ENCODE results near the gene RAB15.

Gene RAB15

DNA sequence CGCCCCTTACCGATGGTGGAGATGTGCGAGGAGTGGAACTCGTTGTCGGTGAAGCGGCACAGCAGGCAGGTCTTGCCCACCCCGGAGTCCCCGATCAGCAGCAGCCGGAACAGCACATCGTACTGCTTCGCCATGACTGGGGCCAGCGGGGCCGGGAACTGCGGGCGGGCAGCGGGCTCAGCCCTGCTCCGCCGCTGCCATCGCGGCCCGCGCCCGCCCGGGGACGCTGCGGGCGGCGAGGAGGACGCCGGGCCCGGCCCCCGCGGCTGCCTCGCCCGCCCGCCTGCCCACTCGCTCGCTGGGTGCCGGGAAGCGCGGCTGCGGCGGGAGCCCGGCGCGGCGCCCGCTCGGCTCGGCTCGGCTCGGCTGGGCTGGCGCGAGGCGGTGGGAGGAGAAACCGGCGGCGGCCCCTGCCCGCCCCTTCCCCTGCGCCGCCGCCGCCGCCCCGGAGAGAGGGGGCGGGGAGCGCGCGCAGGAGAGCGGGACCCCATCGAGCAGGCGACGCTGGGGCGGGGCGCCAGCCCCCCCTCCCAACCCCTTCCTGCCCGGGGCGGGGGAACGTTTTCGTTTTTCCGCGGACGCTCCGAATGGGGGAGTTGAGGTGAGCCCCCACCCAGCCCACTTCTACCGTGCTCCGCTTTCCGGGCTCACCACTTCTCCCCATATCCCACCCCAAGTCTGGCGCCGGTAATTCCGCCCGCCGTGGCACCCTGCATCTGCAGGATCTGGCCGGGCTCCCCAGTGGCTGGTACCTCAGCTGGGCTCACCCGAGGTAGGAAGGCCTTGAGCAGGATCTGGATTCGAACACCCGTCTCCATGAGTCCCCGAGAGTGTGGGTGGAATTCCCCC is at the start of gene RAB15:
RAB15 (minus strand) TSS at position 394 of the 849 bp plus-strand sequence; CDS start at position 134, 260 bp downstream.
- Histone ChIP-seq H3K4me3 (ENCODE audit: low read length) (peak within 1 kb of the TSS; percentile 95), H3K4me1 (ENCODE audit: low read length) (peaks cover 8% of the 10 kb centered on the region; the same call in 1 of the 2 replicates), H3K4me2 (ENCODE audit: low read length) (peak within 1 kb of the TSS; percentile 91), H3K79me2 (ENCODE audit: low read length) (no peaks in the 10 kb centered on the region), H3K9ac (ENCODE audit: low read length) (peak within 1 kb of the TSS; percentile 70), H4K20me1 (ENCODE audit: insufficient read depth, low read length) (no peaks in the 10 kb centered on the region), H2AFZ (ENCODE audit: low read depth, low read length) (peak within 1 kb of the TSS; percentile 81), H3K27ac (ENCODE audit: low read length) (no peak within 1 kb of the TSS), H3K27me3 (ENCODE audit: low read depth, low read length) (peaks cover 20% of the 10 kb centered on the region), H3K9me3 (ENCODE audit: insufficient read depth, low read length) (no peaks in the 10 kb centered on the region), H3K36me3 (replicated peaks; ENCODE audit: low read depth, low read length) (no peaks in the 10 kb centered on the region)
- TF ChIP-seq, protein P1, sequence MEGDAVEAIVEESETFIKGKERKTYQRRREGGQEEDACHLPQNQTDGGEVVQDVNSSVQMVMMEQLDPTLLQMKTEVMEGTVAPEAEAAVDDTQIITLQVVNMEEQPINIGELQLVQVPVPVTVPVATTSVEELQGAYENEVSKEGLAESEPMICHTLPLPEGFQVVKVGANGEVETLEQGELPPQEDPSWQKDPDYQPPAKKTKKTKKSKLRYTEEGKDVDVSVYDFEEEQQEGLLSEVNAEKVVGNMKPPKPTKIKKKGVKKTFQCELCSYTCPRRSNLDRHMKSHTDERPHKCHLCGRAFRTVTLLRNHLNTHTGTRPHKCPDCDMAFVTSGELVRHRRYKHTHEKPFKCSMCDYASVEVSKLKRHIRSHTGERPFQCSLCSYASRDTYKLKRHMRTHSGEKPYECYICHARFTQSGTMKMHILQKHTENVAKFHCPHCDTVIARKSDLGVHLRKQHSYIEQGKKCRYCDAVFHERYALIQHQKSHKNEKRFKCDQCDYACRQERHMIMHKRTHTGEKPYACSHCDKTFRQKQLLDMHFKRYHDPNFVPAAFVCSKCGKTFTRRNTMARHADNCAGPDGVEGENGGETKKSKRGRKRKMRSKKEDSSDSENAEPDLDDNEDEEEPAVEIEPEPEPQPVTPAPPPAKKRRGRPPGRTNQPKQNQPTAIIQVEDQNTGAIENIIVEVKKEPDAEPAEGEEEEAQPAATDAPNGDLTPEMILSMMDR (IDR thresholded peaks at IDR 0.05; ENCODE audit: low read depth, low read length) = no peak
- no peak for TF ChIP-seq EZH2phosphoT487 (IDR thresholded peaks at IDR 0.05; ENCODE audit: low read depth)

DNA sequence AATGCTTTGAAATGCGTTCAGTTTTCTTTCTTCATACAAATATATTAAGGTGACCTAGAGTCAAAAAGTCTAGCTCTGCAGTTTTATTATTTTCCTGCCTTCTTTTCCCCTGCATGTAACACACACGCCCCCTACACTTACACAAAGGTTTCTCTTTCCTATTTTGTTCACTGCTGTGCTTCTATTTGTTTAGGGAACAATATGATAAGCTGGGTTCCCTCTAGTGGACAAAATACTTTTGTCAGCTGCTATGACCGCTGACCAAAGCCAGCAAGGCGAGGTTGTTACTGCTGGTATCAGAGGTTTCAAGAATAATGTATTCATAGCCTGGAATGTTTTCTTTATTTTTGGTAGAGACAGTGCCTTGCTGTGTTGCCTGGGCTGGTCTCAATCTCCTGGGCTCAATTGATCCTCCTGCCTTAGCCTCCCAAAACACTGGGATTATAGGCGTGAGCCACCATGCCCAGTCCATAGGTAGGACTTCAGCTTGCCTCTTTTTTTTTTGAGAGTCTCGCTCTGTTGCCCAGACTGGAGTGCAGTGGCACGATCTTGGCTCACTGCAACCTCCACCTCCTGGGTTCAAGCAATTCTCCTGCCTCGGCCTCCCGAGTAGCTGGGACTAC is 47.9 kb upstream of the RAB15 start:
- no peak overlapping the region for H3K4me3 ChIP-seq (ENCODE audit: low read length)
- no peak overlapping the region for H2AFZ ChIP-seq (ENCODE audit: low read depth, low read length)
- H3K79me2 ChIP-seq (ENCODE audit: low read length) = no peaks in the 10 kb centered on the region
- no peaks in the 10 kb centered on the region for H3K27me3 ChIP-seq (ENCODE audit: low read depth, low read length)
- TF ChIP-seq EZH2phosphoT487 (IDR thresholded peaks at IDR 0.05; ENCODE audit: low read depth) = no peak
- TF ChIP-seq, protein P1 (IDR thresholded peaks at IDR 0.05; ENCODE audit: low read depth, low read length) = peak; percentile 35
- H3K27ac ChIP-seq (ENCODE audit: low read length) = no peak overlapping the region
- H3K4me1 ChIP-seq (ENCODE audit: low read length) = no peaks in the 10 kb centered on the region
- no peaks in the 10 kb centered on the region for H3K9me3 ChIP-seq (ENCODE audit: insufficient read depth, low read length)
- peaks cover 2% of the 10 kb centered on the region for H3K36me3 ChIP-seq (replicated peaks; ENCODE audit: low read depth, low read length)
- no peaks in the 10 kb centered on the region; the same call in 1 of the 2 replicates for H4K20me1 ChIP-seq (ENCODE audit: insufficient read depth, low read length)
- no peak overlapping the region for H3K9ac ChIP-seq (ENCODE audit: low read length)
- no peak overlapping the region for H3K4me2 ChIP-seq (ENCODE audit: low read length)

DNA sequence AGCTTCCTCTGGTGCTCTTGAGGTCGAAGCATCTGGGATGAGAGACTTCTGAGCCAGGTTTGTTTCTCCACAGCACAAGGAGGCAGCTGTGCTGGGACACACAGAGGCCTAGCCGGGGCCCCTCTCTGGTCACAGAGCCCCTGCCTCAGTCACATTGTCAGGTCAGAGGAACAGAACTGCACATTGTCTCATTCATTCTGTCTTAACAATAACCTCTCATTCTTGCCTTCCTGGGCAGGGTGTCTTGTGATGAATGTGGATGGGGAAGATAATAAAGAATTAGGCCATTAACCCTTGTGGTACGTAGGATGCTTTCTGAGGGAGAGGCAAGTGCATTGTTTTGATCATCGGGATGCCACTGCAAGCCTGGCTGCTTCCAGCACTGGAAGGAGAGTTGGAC is 44.3 kb upstream of the RAB15 start:
- no peak overlapping the region for H3K4me3 ChIP-seq (ENCODE audit: low read length)
- H3K27ac ChIP-seq (ENCODE audit: low read length) = no peak overlapping the region
- H3K4me1 ChIP-seq (ENCODE audit: low read length) = no peaks in the 10 kb centered on the region
- H3K9me3 ChIP-seq (ENCODE audit: insufficient read depth, low read length) = no peaks in the 10 kb centered on the region
- TF ChIP-seq, protein P1 (IDR thresholded peaks at IDR 0.05; ENCODE audit: low read depth, low read length) = no peak
- TF ChIP-seq EZH2phosphoT487 (IDR thresholded peaks at IDR 0.05; ENCODE audit: low read depth) = no peak
- peaks cover 5% of the 10 kb centered on the region for H3K36me3 ChIP-seq (replicated peaks; ENCODE audit: low read depth, low read length)
- no peak overlapping the region for H3K9ac ChIP-seq (ENCODE audit: low read length)
- no peak overlapping the region for H3K4me2 ChIP-seq (ENCODE audit: low read length)
- H2AFZ ChIP-seq (ENCODE audit: low read depth, low read length) = no peak overlapping the region
- no peaks in the 10 kb centered on the region for H3K27me3 ChIP-seq (ENCODE audit: low read depth, low read length)
- no peaks in the 10 kb centered on the region for H4K20me1 ChIP-seq (ENCODE audit: insufficient read depth, low read length)
- H3K79me2 ChIP-seq (ENCODE audit: low read length) = no peaks in the 10 kb centered on the region

DNA sequence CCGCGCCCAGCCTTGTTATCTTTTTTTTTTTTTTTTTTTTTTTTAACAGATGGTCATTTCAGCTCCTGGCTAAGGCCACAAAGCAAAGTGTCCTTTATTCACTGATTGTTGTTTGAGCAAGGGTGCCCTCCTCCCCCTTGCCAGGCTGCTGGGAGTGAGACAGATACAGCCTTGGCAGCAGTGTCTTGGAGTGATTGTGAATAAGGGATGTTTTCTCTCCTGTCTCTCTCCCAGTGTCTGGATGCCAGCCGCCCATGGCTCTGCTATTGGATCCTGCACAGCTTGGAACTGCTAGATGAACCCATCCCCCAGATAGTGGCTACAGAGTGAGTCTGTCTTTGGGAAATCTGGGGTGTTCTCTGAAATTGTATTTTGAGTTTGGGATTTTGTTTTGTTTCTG is 43.3 kb upstream of the RAB15 start:
- Histone ChIP-seq H3K4me3 (ENCODE audit: low read length) (no peak overlapping the region), H3K27ac (ENCODE audit: low read length) (no peak overlapping the region), H3K9me3 (ENCODE audit: insufficient read depth, low read length) (no peaks in the 10 kb centered on the region), H3K4me2 (ENCODE audit: low read length) (no peak overlapping the region), H3K36me3 (replicated peaks; ENCODE audit: low read depth, low read length) (peaks cover 5% of the 10 kb centered on the region), H2AFZ (ENCODE audit: low read depth, low read length) (no peak overlapping the region), H4K20me1 (ENCODE audit: insufficient read depth, low read length) (no peaks in the 10 kb centered on the region), H3K4me1 (ENCODE audit: low read length) (no peaks in the 10 kb centered on the region), H3K79me2 (ENCODE audit: low read length) (no peaks in the 10 kb centered on the region), H3K27me3 (ENCODE audit: low read depth, low read length) (no peaks in the 10 kb centered on the region), H3K9ac (ENCODE audit: low read length) (no peak overlapping the region)
- TF ChIP-seq EZH2phosphoT487 (IDR thresholded peaks at IDR 0.05; ENCODE audit: low read depth) = no peak
- TF ChIP-seq, protein P1 (IDR thresholded peaks at IDR 0.05; ENCODE audit: low read depth, low read length) = no peak
